ENCODE data around the gene BICDL1.

GRCh38 chr12:120039711-120040110 lies 50.7 kb downstream of the BICDL1 start:
- TF ChIP-seq EZH2 (IDR thresholded peaks at IDR 0.05; ENCODE audit: low read length, missing control alignments): no peak
- TF ChIP-seq CTCF (conservative IDR thresholded peaks at IDR 0.05 in 1 of 2, IDR thresholded peaks at IDR 0.05 in 1 of 2; ENCODE audit: low read depth in 1 of 2, low read length in 2 of 2): no peak
